ENCODE data around the gene CRIM1. TPM values are rescaled to one million over a fixed set of nuclear protein-coding genes. Genes with fewer than 3 reads are reported as not detected.

CRIM1 gene
- total RNA-seq, 1 experiment from 2014 or later: 133 TPM

DNA sequence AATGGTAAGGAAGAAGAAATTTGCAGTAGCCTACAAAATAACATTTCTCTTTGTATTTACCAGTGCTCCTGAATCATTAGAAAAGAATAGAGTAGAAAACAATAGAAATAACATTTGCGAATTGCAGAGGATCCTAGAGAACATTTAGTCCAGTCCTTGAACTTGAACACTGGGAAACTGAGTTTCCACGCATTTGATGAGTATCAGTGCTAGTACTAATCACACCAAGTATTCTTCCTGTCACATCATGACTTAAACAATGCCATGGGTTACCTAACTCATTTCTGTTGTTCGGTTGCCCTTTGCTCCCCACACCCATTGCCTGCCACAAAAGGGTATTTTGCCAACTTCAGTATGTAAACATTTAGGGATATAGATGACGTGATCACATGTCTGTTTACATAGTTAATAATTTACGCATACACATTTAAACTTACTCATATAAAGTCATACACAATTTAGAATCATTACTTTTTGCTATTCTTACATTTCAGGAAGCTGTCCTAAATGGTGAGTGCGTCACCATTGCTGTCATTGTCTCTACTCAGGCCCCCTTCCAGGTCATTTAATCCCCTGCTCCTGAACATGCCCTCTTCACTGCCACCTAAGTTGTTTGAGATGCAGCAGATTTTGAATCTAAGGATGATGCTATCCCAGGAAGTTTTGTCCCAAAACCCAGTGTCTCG is 42.3 kb downstream of the CRIM1 start:
- no peaks in the 10 kb centered on the region for H3K4me1 ChIP-seq (replicated peaks; ENCODE audit: insufficient read depth)
- peaks cover 8% of the 10 kb centered on the region for H3F3A ChIP-seq (ENCODE audit: insufficient read depth, low read depth)
- peaks cover 16% of the 10 kb centered on the region; the same call in 1 of the 2 replicates for H3K36me3 ChIP-seq (ENCODE audit: low read depth)
- TF ChIP-seq, protein P1, sequence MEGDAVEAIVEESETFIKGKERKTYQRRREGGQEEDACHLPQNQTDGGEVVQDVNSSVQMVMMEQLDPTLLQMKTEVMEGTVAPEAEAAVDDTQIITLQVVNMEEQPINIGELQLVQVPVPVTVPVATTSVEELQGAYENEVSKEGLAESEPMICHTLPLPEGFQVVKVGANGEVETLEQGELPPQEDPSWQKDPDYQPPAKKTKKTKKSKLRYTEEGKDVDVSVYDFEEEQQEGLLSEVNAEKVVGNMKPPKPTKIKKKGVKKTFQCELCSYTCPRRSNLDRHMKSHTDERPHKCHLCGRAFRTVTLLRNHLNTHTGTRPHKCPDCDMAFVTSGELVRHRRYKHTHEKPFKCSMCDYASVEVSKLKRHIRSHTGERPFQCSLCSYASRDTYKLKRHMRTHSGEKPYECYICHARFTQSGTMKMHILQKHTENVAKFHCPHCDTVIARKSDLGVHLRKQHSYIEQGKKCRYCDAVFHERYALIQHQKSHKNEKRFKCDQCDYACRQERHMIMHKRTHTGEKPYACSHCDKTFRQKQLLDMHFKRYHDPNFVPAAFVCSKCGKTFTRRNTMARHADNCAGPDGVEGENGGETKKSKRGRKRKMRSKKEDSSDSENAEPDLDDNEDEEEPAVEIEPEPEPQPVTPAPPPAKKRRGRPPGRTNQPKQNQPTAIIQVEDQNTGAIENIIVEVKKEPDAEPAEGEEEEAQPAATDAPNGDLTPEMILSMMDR (conservative IDR thresholded peaks at IDR 0.05): no peak
- TF ChIP-seq EZH2 (IDR thresholded peaks at IDR 0.05; ENCODE audit: low read depth): no peak
- peaks cover 2% of the 10 kb centered on the region; the same call in 1 of the 2 replicates for H3K9me3 ChIP-seq (ENCODE audit: insufficient read depth, low read depth)
- DNase-seq: no peak
- H4K20me1 ChIP-seq (ENCODE audit: insufficient read depth): no peaks in the 10 kb centered on the region; the same call in none of the 2 replicates
- H3K9me2 ChIP-seq (ENCODE audit: insufficient read depth): no peaks in the 10 kb centered on the region
- intact Hi-C loops (cut with micrococcal nuclease; ENCODE audit: unreplicated experiment): no loop called here
- no peak overlapping the region for H3K4me2 ChIP-seq
- POLR2A ChIA-PET (ENCODE audit: unreplicated experiment): interaction anchor here (0.6 kb wide), 1 partner anchor 9 kb away, joined by 3 read pairs; no protein-coding TSS in a partner anchor
- no TSS peak for BruUV-seq (replicated peaks)
- CTCF ChIA-PET: no interaction called here
- no peaks in the 10 kb centered on the region for H3K27me3 ChIP-seq (ENCODE audit: insufficient read depth, low read depth)
- no peak overlapping the region for H3K27ac ChIP-seq
- H3K79me2 ChIP-seq (ENCODE audit: low read depth): peaks cover 79% of the 10 kb centered on the region
- no peak overlapping the region for H2AFZ ChIP-seq
- H3K4me3 ChIP-seq: no peak overlapping the region

DNA sequence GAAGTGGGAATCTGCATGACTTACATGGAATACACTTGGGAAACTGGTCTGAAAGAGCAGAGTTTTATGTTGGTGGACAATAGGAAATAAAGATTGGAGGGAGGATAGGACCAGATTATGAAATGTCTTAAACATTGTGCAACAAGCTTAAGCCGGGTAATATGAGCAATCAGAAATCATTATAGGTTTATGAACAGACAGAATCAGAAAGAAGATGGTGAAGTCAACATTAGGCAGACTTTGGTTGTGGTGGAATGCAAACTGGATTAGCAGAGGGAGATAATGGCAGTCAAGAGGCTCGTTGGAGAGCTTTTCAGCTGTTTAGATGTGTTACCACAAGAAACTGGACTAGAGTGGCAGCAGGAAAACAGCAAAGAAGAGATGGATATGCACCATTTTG is 43.5 kb downstream of the CRIM1 start:
- H3F3A ChIP-seq (ENCODE audit: insufficient read depth, low read depth): peaks cover 16% of the 10 kb centered on the region
- BruUV-seq (replicated peaks): no TSS peak
- no peak overlapping the region for H2AFZ ChIP-seq
- intact Hi-C loops (cut with micrococcal nuclease; ENCODE audit: unreplicated experiment): no loop called here
- no peaks in the 10 kb centered on the region for H3K27me3 ChIP-seq (ENCODE audit: insufficient read depth, low read depth)
- DNase-seq: no peak
- no peak overlapping the region for H3K27ac ChIP-seq
- no peak overlapping the region for H3K4me3 ChIP-seq
- H3K9me3 ChIP-seq (ENCODE audit: insufficient read depth, low read depth): peaks cover 4% of the 10 kb centered on the region; the same call in 1 of the 2 replicates
- H3K9me2 ChIP-seq (ENCODE audit: insufficient read depth): no peaks in the 10 kb centered on the region
- no peak for TF ChIP-seq EZH2 (IDR thresholded peaks at IDR 0.05; ENCODE audit: low read depth)
- TF ChIP-seq, protein P1 (conservative IDR thresholded peaks at IDR 0.05): no peak
- peaks cover 9% of the 10 kb centered on the region for H3K4me1 ChIP-seq (replicated peaks; ENCODE audit: insufficient read depth)
- no peak overlapping the region for H3K4me2 ChIP-seq
- H4K20me1 ChIP-seq (ENCODE audit: insufficient read depth): no peaks in the 10 kb centered on the region; the same call in none of the 2 replicates
- H3K79me2 ChIP-seq (ENCODE audit: low read depth): peaks cover 77% of the 10 kb centered on the region
- CTCF ChIA-PET: no interaction called here
- POLR2A ChIA-PET (ENCODE audit: unreplicated experiment): interaction anchor here (0.7 kb wide), 1 partner anchor 40 kb away, joined by 3 read pairs; no protein-coding TSS in a partner anchor
- peaks cover 16% of the 10 kb centered on the region; the same call in 1 of the 2 replicates for H3K36me3 ChIP-seq (ENCODE audit: low read depth)

DNA sequence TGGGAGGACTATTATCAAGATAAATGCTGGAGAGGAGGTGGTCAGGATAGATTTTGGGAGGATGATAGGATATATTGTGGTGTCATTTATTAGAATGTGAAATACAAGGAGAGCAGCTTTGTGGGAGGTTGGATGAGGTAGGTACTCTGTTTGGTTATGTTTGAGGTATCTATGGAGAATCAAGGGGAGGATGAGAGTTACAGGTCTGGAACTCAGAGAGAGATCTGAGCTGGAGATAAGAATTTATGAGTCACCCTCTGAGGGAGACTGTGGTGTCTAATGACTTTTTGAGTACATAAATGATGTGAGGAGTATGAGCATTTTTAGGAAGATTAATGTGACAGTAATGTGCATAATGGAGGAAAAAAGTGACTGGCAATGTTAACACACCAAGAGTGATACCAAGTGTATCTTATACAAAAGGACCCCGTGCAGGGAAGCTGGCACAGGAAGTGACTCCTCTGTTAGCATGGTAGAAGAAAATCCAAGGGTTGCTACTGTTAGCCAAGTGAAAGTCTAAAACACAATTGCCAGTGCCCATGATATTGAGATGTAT is 48.2 kb downstream of the CRIM1 start:
- POLR2A ChIA-PET (ENCODE audit: unreplicated experiment): interaction anchor here (0.7 kb wide), 1 partner anchor 29 kb away, joined by 3 read pairs; no protein-coding TSS in a partner anchor
- CTCF ChIA-PET: interaction anchor here (1.2 kb wide), 1 partner anchor 27 kb away, joined by 3 read pairs; no protein-coding TSS in a partner anchor
- Histone ChIP-seq H3F3A (ENCODE audit: insufficient read depth, low read depth) (peaks cover 22% of the 10 kb centered on the region), H3K4me2 (peak overlapping the region; percentile 48), H3K79me2 (ENCODE audit: low read depth) (peaks cover 85% of the 10 kb centered on the region), H3K27me3 (ENCODE audit: insufficient read depth, low read depth) (no peaks in the 10 kb centered on the region), H3K27ac (peak overlapping the region; percentile 43), H3K9me3 (ENCODE audit: insufficient read depth, low read depth) (peaks cover 4% of the 10 kb centered on the region; the same call in 1 of the 2 replicates), H3K36me3 (ENCODE audit: low read depth) (peaks cover 6% of the 10 kb centered on the region; the same call in 1 of the 2 replicates), H4K20me1 (ENCODE audit: insufficient read depth) (peaks cover 5% of the 10 kb centered on the region; the same call in 1 of the 2 replicates), H3K4me1 (replicated peaks; ENCODE audit: insufficient read depth) (peaks cover 19% of the 10 kb centered on the region), H3K4me3 (no peak overlapping the region), H3K9me2 (ENCODE audit: insufficient read depth) (no peaks in the 10 kb centered on the region), H2AFZ (no peak overlapping the region)
- BruUV-seq (replicated peaks): no TSS peak
- TF ChIP-seq, protein P1 (conservative IDR thresholded peaks at IDR 0.05): no peak
- TF ChIP-seq EZH2 (IDR thresholded peaks at IDR 0.05; ENCODE audit: low read depth): no peak
- DNase-seq: peak; percentile 39 to 97
- intact Hi-C loops (cut with micrococcal nuclease; ENCODE audit: unreplicated experiment): loop anchor here (1.0 kb wide), 3 partner anchors 9 to 45 kb away; no protein-coding TSS in a partner anchor

Measured in PC-9 (cell line).